ENCODE results near the gene AP1S3.

- TF ChIP-seq ZNF274 (IDR thresholded peaks at IDR 0.05; ENCODE audit: low read depth, low read length) (no peak), YY1 (IDR thresholded peaks at IDR 0.05; ENCODE audit: insufficient read depth, insufficient read length) (no peak), SUZ12 (IDR thresholded peaks at IDR 0.05; ENCODE audit: extremely low read depth, insufficient read depth, insufficient read length) (no peak)
These were observed 100.2 kb downstream of the AP1S3 start for GRCh38 chr2:223737207-223737606.

All from NT2/D1 (cell line).